SK-N-SH (cell line): ENCODE results near the gene ORMDL2. TPM values are rescaled to one million over a fixed set of nuclear protein-coding genes. Genes with fewer than 3 reads are reported as not detected.

ENCODE experiments used
- CTCF ChIA-PET: fragments of 300-600, 350-600 bp; formaldehyde crosslinking; extraction: SDS; loops from one replicate; lab custom pipeline; 2021; lab: Yijun Ruan, JAX
- POLR2A ChIA-PET: fragments of 350-600 bp; sonication (Branson Sonifier 250); formaldehyde crosslinking; extraction: SDS; loops from one replicate; lab custom pipeline; 2020; ENCODE audit warnings: antibody characterized with exemption, inconsistent platforms; lab: Yijun Ruan, JAX
- DNase-seq: peaks from one replicate; pipeline ENCODE4 v3.0.0; 2012
- H2AFZ ChIP-seq: fragments of 200-600 bp; sonication (generic); 2 replicates; pipeline ENCODE4 v1.8.1; 2016; ENCODE audit warnings: antibody characterized with exemption, mild to moderate bottlenecking, low read depth
- H3F3A ChIP-seq: fragments of 200-600 bp; sonication (generic); replicated peaks from 2 replicates; pipeline ENCODE3; 2016; ENCODE audit warnings: antibody characterized with exemption, mild to moderate bottlenecking; ENCODE audit not compliant: insufficient read depth
- H3K27ac ChIP-seq, 2 experiments: fragments of 200-500 bp in 1 of 2; fragments of 200-600 bp in 1 of 2; sonication (Bioruptor generic) in 1 of 2; sonication (generic), shearing (Covaris generic) in 1 of 2; 2 replicates each; pipeline versions ENCODE4 v1.5.1 to v1.6.1; 2014 to 2016; ENCODE audit warnings: low read depth in 2 of 2, inconsistent platforms in 1 of 2, low read length in 1 of 2, mild to moderate bottlenecking in 1 of 2, mixed read lengths in 1 of 2
- H3K27me3 ChIP-seq: fragments of 200-600 bp; sonication (generic), shearing (Covaris generic); 2 replicates; pipeline ENCODE4 v1.6.1; 2016; ENCODE audit warnings: mixed run types; ENCODE audit not compliant: insufficient read depth
- H3K36me3 ChIP-seq, 2 experiments: fragments of 200-500 bp in 1 of 2; fragments of 200-600 bp in 1 of 2; sonication (Bioruptor generic) in 1 of 2; sonication (generic) in 1 of 2; replicated peaks in 1 of 2; 2 replicates each; pipeline versions ENCODE3 to v1.5.1; 2014 to 2016; ENCODE audit warnings: low read length in 1 of 2, mild to moderate bottlenecking in 1 of 2; ENCODE audit not compliant: insufficient read depth in 2 of 2, control insufficient read depth in 1 of 2
- H3K4me1 ChIP-seq, 2 experiments: fragments of 200-500 bp in 1 of 2; fragments of 200-600 bp in 1 of 2; sonication (Bioruptor generic) in 1 of 2; sonication (generic), shearing (Covaris generic) in 1 of 2; 2 replicates each; pipeline versions ENCODE4 v1.5.1 to v1.6.1; 2014 to 2016; ENCODE audit warnings: low read depth in 1 of 2, low read length in 1 of 2, mixed run types in 1 of 2; ENCODE audit not compliant: insufficient read depth in 2 of 2, control insufficient read depth in 1 of 2
- H3K4me2 ChIP-seq: fragments of 200-600 bp; sonication (generic), shearing (Covaris generic); 2 replicates; pipeline ENCODE4 v1.6.1; 2017; ENCODE audit warnings: mixed run types
- H3K4me3 ChIP-seq, 2 experiments: fragments of 200-500 bp in 1 of 2; fragments of 200-600 bp in 1 of 2; sonication (Bioruptor generic) in 1 of 2; sonication (generic), shearing (Covaris generic) in 1 of 2; 2 replicates each; pipeline versions ENCODE4 v1.5.1 to v1.8.1; 2014 to 2016; ENCODE audit warnings: low read depth in 2 of 2, inconsistent platforms in 1 of 2, low read length in 1 of 2, mild to moderate bottlenecking in 1 of 2, mixed read lengths in 1 of 2, moderate library complexity in 1 of 2
- H3K79me2 ChIP-seq: fragments of 200-600 bp; sonication (generic); 2 replicates; pipeline ENCODE4 v1.8.1; 2017; ENCODE audit warnings: mild to moderate bottlenecking; ENCODE audit not compliant: insufficient read depth
- H3K9ac ChIP-seq: fragments of 200-600 bp; sonication (generic); 2 replicates; pipeline ENCODE4 v1.6.1; 2017; ENCODE audit warnings: mixed run types
- H3K9me2 ChIP-seq: fragments of 200-600 bp; sonication (generic); 2 replicates; pipeline ENCODE4 v1.6.1; 2017; ENCODE audit warnings: mixed run types
- H3K9me3 ChIP-seq: fragments of 200-600 bp; sonication (generic); 2 replicates; pipeline ENCODE4 v1.6.1; 2017; ENCODE audit warnings: mixed run types, mild to moderate bottlenecking, moderate library complexity
- H4K20me1 ChIP-seq: fragments of 200-600 bp; sonication (generic); 2 replicates; pipeline ENCODE4 v1.6.1; 2017; ENCODE audit warnings: mild to moderate bottlenecking, mixed run types; ENCODE audit not compliant: insufficient read depth
- EZH2phosphoT487 ChIP-seq: fragments of 200-600 bp; sonication (generic); IDR thresholded peaks from 2 replicates; pipeline ENCODE4 v1.6.1; 2017; ENCODE audit warnings: low read depth, mixed run types, mild to moderate bottlenecking, antibody characterized with exemption, moderate library complexity, borderline replicate concordance
- FOXJ3 ChIP-seq: sonication (generic); formaldehyde crosslinking; IDR thresholded peaks from 2 replicates; pipeline ENCODE4 v1.5.1; 2020; ENCODE audit warnings: mild to moderate bottlenecking, missing genetic modification reagents
- GABPA ChIP-seq: IDR thresholded peaks from 2 replicates; pipeline ENCODE4 v1.4.0; 2012; ENCODE audit warnings: low read depth, mild to moderate bottlenecking
- JUND ChIP-seq: IDR thresholded peaks from 2 replicates; pipeline ENCODE4 v1.4.0; 2012
- MEF2A ChIP-seq: IDR thresholded peaks from 2 replicates; pipeline ENCODE4 v1.4.0; 2012; ENCODE audit warnings: low read depth, borderline replicate concordance
- MXI1 ChIP-seq: IDR thresholded peaks from 2 replicates; pipeline ENCODE4 v1.6.1; 2012; ENCODE audit warnings: mild to moderate bottlenecking, low read depth, low read length, improper control_type of control experiment
- NFIC ChIP-seq: IDR thresholded peaks from 2 replicates; pipeline ENCODE4 v1.4.0; 2012; ENCODE audit warnings: borderline replicate concordance
- SMC3 ChIP-seq: IDR thresholded peaks from 2 replicates; pipeline ENCODE4 v1.6.1; 2012; ENCODE audit warnings: low read depth, low read length, improper control_type of control experiment
- TCF12 ChIP-seq: IDR thresholded peaks from 2 replicates; pipeline ENCODE4 v1.4.0; 2012
- TEAD4 ChIP-seq: IDR thresholded peaks from 2 replicates; pipeline ENCODE4 v1.4.0; 2012; ENCODE audit warnings: mild to moderate bottlenecking, borderline replicate concordance; ENCODE audit not compliant: insufficient read depth
- WGBS: methylation state at CpG from one replicate; pipeline ENCODE4 v1.1.6; 2017; ENCODE audit warnings: low lambda C conversion rate; 5-methylcytosine and 5-hydroxymethylcytosine counted together
- polyA plus RNA-seq, 3 experiments: library from polyadenylated mRNA; depleted of rRNA; stranded (reverse); fragments of >200 nt; gene quantifications; 2 replicates each; pipeline ENCODE4 v1.2.3, GENCODE V29; 2012
- TF ChIP-seq, protein P1 (sequence below): fragments of 150-350 bp; IDR thresholded peaks from 2 replicates; pipeline ENCODE4 v1.6.1; 2016; ENCODE audit warnings: mild to moderate bottlenecking, low read depth, low read length
- TF ChIP-seq, protein P2 (sequence below): IDR thresholded peaks from 2 replicates; pipeline ENCODE4; 2012
- TF ChIP-seq, protein P3 (sequence below): IDR thresholded peaks from 2 replicates; pipeline ENCODE4 v1.4.0; 2012; ENCODE audit warnings: low read depth, borderline replicate concordance
- TF ChIP-seq, protein P4 (sequence below): fragments of 150-350 bp; IDR thresholded peaks from 2 replicates; pipeline ENCODE4 v1.6.1; 2017; ENCODE audit warnings: antibody characterized with exemption, low read length, low read depth, borderline replicate concordance
- TF ChIP-seq, protein P5 (sequence below): IDR thresholded peaks from 2 replicates; pipeline ENCODE4 v1.6.1; 2012; ENCODE audit warnings: mild to moderate bottlenecking, low read depth, low read length, moderate library complexity
- TF ChIP-seq, protein P6 (sequence below): IDR thresholded peaks from 2 replicates; pipeline ENCODE4 v1.4.0; 2012; ENCODE audit warnings: low read depth
- TF ChIP-seq, protein P7 (sequence below): IDR thresholded peaks from 2 replicates; pipeline ENCODE4 v1.4.0; 2012; ENCODE audit warnings: low read depth, borderline replicate concordance

The ORMDL2 gene
- polyA plus RNA-seq, 1 of the 3 experiments (the other 2 are of a cell fraction) = 37.3 TPM

DNA sequence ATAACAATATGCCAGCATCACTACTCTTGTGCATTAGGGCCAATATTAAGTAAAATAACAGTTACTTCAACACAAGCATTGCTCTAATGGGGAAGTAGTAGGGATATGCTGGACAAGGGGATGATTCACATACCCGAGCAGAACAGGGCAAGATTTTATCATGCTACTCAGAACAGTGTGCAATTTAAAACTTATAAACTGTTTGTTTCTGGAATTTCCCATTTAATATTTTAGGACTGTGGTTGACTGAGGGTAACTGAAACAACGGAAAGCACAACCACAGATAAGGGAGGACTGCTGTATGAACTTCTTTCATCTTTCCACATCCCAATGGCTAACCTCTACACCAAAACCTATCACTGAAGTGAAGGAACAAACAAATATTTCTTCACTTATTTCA lies 37.2 kb upstream of the ORMDL2 start:
- Histone ChIP-seq H3K9ac (no peak overlapping the region), H3K4me1 (no peaks in the 10 kb centered on the region; a peak in 1 of 4 replicates), H4K20me1 (no peaks in the 10 kb centered on the region), H3K79me2 (peaks cover 15% of the 10 kb centered on the region; the same call in 1 of the 2 replicates), H3K9me2 (no peaks in the 10 kb centered on the region), H3K27me3 (no peaks in the 10 kb centered on the region), H3K9me3 (no peaks in the 10 kb centered on the region), H3F3A (peaks cover 21% of the 10 kb centered on the region), H3K4me2 (0 out of 2 replicates have a peak overlapping the region, but pooled peaks have one; percentile 3), H3K36me3 (peaks cover 47 to 61% of the 10 kb centered on the region in 2 experiments), H3K4me3 (no peak overlapping the region), H3K27ac (peak overlapping the region in 1 of 2 experiments; percentile 16; a peak in 1 of 4 replicates), H2AFZ (no peak overlapping the region)
- no peak for DNase-seq
- POLR2A ChIA-PET = no interaction called here
- WGBS = 42% methylated on average over 2 of the region's 2 CpGs
- TF ChIP-seq, protein P1, sequence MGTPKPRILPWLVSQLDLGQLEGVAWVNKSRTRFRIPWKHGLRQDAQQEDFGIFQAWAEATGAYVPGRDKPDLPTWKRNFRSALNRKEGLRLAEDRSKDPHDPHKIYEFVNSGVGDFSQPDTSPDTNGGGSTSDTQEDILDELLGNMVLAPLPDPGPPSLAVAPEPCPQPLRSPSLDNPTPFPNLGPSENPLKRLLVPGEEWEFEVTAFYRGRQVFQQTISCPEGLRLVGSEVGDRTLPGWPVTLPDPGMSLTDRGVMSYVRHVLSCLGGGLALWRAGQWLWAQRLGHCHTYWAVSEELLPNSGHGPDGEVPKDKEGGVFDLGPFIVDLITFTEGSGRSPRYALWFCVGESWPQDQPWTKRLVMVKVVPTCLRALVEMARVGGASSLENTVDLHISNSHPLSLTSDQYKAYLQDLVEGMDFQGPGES = no peak
- TF ChIP-seq, protein P2, sequence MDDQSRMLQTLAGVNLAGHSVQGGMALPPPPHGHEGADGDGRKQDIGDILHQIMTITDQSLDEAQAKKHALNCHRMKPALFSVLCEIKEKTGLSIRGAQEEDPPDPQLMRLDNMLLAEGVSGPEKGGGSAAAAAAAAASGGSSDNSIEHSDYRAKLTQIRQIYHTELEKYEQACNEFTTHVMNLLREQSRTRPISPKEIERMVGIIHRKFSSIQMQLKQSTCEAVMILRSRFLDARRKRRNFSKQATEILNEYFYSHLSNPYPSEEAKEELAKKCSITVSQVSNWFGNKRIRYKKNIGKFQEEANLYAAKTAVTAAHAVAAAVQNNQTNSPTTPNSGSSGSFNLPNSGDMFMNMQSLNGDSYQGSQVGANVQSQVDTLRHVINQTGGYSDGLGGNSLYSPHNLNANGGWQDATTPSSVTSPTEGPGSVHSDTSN = peak; percentile 9; the same call in 1 of the 2 replicates
- TF ChIP-seq FOXJ3 (CRISPR knock-in tag) (no peak), TEAD4 (no peak), MEF2A (no peak), SMC3 (no peak), JUND (0 out of 2 replicates have a peak, but pooled peaks have one; percentile 13), TCF12 (no peak), GABPA (no peak), EZH2phosphoT487 (no peak), MXI1 (no peak), NFIC (no peak)
- TF ChIP-seq, protein P3, sequence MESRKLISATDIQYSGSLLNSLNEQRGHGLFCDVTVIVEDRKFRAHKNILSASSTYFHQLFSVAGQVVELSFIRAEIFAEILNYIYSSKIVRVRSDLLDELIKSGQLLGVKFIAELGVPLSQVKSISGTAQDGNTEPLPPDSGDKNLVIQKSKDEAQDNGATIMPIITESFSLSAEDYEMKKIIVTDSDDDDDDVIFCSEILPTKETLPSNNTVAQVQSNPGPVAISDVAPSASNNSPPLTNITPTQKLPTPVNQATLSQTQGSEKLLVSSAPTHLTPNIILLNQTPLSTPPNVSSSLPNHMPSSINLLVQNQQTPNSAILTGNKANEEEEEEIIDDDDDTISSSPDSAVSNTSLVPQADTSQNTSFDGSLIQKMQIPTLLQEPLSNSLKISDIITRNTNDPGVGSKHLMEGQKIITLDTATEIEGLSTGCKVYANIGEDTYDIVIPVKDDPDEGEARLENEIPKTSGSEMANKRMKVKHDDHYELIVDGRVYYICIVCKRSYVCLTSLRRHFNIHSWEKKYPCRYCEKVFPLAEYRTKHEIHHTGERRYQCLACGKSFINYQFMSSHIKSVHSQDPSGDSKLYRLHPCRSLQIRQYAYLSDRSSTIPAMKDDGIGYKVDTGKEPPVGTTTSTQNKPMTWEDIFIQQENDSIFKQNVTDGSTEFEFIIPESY = no peak
- TF ChIP-seq, protein P4, sequence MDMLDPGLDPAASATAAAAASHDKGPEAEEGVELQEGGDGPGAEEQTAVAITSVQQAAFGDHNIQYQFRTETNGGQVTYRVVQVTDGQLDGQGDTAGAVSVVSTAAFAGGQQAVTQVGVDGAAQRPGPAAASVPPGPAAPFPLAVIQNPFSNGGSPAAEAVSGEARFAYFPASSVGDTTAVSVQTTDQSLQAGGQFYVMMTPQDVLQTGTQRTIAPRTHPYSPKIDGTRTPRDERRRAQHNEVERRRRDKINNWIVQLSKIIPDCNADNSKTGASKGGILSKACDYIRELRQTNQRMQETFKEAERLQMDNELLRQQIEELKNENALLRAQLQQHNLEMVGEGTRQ = no peak
- TF ChIP-seq, protein P5, sequence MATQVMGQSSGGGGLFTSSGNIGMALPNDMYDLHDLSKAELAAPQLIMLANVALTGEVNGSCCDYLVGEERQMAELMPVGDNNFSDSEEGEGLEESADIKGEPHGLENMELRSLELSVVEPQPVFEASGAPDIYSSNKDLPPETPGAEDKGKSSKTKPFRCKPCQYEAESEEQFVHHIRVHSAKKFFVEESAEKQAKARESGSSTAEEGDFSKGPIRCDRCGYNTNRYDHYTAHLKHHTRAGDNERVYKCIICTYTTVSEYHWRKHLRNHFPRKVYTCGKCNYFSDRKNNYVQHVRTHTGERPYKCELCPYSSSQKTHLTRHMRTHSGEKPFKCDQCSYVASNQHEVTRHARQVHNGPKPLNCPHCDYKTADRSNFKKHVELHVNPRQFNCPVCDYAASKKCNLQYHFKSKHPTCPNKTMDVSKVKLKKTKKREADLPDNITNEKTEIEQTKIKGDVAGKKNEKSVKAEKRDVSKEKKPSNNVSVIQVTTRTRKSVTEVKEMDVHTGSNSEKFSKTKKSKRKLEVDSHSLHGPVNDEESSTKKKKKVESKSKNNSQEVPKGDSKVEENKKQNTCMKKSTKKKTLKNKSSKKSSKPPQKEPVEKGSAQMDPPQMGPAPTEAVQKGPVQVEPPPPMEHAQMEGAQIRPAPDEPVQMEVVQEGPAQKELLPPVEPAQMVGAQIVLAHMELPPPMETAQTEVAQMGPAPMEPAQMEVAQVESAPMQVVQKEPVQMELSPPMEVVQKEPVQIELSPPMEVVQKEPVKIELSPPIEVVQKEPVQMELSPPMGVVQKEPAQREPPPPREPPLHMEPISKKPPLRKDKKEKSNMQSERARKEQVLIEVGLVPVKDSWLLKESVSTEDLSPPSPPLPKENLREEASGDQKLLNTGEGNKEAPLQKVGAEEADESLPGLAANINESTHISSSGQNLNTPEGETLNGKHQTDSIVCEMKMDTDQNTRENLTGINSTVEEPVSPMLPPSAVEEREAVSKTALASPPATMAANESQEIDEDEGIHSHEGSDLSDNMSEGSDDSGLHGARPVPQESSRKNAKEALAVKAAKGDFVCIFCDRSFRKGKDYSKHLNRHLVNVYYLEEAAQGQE = no peak
- TF ChIP-seq, protein P6, sequence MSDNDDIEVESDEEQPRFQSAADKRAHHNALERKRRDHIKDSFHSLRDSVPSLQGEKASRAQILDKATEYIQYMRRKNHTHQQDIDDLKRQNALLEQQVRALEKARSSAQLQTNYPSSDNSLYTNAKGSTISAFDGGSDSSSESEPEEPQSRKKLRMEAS = no peak
- TF ChIP-seq, protein P7, sequence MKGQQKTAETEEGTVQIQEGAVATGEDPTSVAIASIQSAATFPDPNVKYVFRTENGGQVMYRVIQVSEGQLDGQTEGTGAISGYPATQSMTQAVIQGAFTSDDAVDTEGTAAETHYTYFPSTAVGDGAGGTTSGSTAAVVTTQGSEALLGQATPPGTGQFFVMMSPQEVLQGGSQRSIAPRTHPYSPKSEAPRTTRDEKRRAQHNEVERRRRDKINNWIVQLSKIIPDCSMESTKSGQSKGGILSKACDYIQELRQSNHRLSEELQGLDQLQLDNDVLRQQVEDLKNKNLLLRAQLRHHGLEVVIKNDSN = no peak
- CTCF ChIA-PET = interaction anchor here (1.0 kb wide), 1 partner anchor 16 kb away, joined by 3 read pairs; no protein-coding TSS in a partner anchor
